ENCODE data around the gene KAT5. TPM values are rescaled to one million over a fixed set of nuclear protein-coding genes. Genes with fewer than 3 reads are reported as not detected.

Gene KAT5
- total and polyA plus RNA-seq, 2 donors (not counting 1 experiment from before 2014, with no cell fraction given) = 84.6 to 142 TPM

DNA sequence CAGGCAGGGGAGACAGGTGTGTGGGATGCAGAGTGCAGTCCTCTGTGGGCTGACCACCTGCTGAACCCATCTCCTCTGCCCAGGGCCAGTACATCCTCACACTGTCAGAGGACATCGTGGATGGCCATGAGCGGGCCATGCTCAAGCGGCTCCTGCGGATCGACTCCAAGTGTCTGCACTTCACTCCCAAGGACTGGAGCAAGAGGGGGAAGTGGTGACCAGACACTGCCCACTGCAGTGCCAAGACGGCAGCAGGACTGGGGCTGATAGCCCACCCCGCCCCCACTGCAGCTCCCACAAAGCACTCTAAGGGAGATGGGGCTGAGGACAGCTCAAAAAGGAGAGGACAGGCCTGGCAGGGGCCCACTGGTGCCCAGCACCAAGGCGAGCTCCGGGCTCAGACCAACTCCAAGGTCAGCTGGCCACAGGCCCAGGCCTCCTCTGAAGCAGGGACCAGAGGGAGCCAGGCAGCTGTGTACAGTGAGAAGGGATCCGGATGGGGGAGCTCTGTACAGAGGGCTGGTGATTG lies 7.0 kb downstream of the KAT5 start:
- ATAC-seq (ENCODE audit: low read depth) (no peak), DNase-seq (no peak)
- TF ChIP-seq, protein P1, sequence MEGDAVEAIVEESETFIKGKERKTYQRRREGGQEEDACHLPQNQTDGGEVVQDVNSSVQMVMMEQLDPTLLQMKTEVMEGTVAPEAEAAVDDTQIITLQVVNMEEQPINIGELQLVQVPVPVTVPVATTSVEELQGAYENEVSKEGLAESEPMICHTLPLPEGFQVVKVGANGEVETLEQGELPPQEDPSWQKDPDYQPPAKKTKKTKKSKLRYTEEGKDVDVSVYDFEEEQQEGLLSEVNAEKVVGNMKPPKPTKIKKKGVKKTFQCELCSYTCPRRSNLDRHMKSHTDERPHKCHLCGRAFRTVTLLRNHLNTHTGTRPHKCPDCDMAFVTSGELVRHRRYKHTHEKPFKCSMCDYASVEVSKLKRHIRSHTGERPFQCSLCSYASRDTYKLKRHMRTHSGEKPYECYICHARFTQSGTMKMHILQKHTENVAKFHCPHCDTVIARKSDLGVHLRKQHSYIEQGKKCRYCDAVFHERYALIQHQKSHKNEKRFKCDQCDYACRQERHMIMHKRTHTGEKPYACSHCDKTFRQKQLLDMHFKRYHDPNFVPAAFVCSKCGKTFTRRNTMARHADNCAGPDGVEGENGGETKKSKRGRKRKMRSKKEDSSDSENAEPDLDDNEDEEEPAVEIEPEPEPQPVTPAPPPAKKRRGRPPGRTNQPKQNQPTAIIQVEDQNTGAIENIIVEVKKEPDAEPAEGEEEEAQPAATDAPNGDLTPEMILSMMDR (IDR thresholded peaks at IDR 0.05) = no peak
- no peak for TF ChIP-seq EZH2 (IDR thresholded peaks at IDR 0.05; ENCODE audit: borderline replicate concordance, insufficient read depth, low read depth, low read length, poor library complexity, severe bottlenecking)
- H3K27me3 Mint-ChIP-seq = no peaks in the 10 kb centered on the region
- Histone ChIP-seq H3K9me3 (ENCODE audit: control extremely low read depth in 1 of 3, control insufficient read depth in 2 of 3, insufficient read depth in 1 of 3, low read length in 2 of 3) (no peaks in the 10 kb centered on the region), H3K36me3 (replicated peaks in 1 of 2; ENCODE audit: control extremely low read depth in 1 of 2, control insufficient read depth in 1 of 2, extremely low read depth in 1 of 2, insufficient read depth in 2 of 2, low read length in 1 of 2) (peaks cover 5 to 54% of the 10 kb centered on the region in 2 experiments), H3K27me3 (replicated peaks in 1 of 4; ENCODE audit: control extremely low read depth in 1 of 4, control insufficient read depth in 3 of 4, insufficient read depth in 4 of 4, low read length in 3 of 4) (no peaks in the 10 kb centered on the region), H3K9ac (ENCODE audit: low read length) (no peak overlapping the region), H3K4me2 (replicated peaks; ENCODE audit: low read depth, low read length, poor library complexity, severe bottlenecking) (peak overlapping the region; percentile 87), H3K4me3 (ENCODE audit: control extremely low read depth in 1 of 5, extremely low read depth in 1 of 5, insufficient read depth in 1 of 5, low read depth in 2 of 5, low read length in 4 of 5) (no peak overlapping the region), H3K79me2 (ENCODE audit: control insufficient read depth, insufficient read depth, low read length) (peaks cover 29% of the 10 kb centered on the region), H2AFZ (ENCODE audit: insufficient read depth, low read depth, low read length, poor library complexity, severe bottlenecking) (no peak overlapping the region), H4K20me1 (ENCODE audit: control insufficient read depth, insufficient read depth, low read length, poor library complexity, severe bottlenecking) (peaks cover 45% of the 10 kb centered on the region), H3K27ac (ENCODE audit: low read length in 2 of 2) (peak overlapping the region in 1 of 2 donors; percentile 73), H3K4me1 (ENCODE audit: control insufficient read depth in 2 of 2, insufficient read depth in 2 of 2, low read length in 2 of 2) (peaks cover 14 to 16% of the 10 kb centered on the region in 2 donors)
- peaks cover 40% of the 10 kb centered on the region for H3K4me1 Mint-ChIP-seq
- no peaks in the 10 kb centered on the region for H3K9me3 Mint-ChIP-seq (ENCODE audit: insufficient read depth)
- no peak overlapping the region for H3K27ac Mint-ChIP-seq
- intact Hi-C loops (cut with micrococcal nuclease) = no loop called here
- WGBS (ENCODE audit: insufficient coverage) = 91% methylated on average over 8 of the region's 10 CpGs
- ChIA-PET POLR2A (interaction anchor here (2.8 kb wide), 1 partner anchor 7 kb away, joined by 28 read pairs; the partner anchor contains the start of gene KAT5), CTCF (interaction anchor here (0.6 to 2.5 kb wide), 9 partner anchors 8 to 166 kb away, joined by 3 to 24 read pairs (median 3); partner anchors contain the start of gene KAT5)
- peak overlapping the region; percentile 97 for H3K4me3 Mint-ChIP-seq

DNA sequence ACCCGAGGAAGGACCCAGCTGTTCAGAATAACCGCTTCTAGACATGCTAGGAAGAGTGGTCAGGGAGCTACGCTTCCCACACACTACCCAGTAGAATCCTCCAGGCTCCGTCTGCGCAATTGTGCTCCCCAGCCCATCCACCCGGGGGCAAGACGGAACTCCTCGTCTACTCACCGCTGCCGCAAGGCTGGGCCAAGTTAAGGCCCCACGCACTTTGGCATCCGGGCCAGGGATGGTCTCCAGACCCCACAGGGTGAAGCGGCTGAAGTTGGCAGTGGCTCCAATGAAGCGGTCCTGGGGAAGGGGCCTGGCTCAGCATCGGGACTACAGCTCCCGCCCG lies 7.8 kb downstream of the KAT5 start:
- Histone ChIP-seq H3K36me3 (replicated peaks in 1 of 2; ENCODE audit: control extremely low read depth in 1 of 2, control insufficient read depth in 1 of 2, extremely low read depth in 1 of 2, insufficient read depth in 2 of 2, low read length in 1 of 2) (peaks cover 5 to 46% of the 10 kb centered on the region in 2 experiments), H3K27me3 (replicated peaks in 1 of 4; ENCODE audit: control extremely low read depth in 1 of 4, control insufficient read depth in 3 of 4, insufficient read depth in 4 of 4, low read length in 3 of 4) (no peaks in the 10 kb centered on the region), H3K4me1 (ENCODE audit: control insufficient read depth in 2 of 2, insufficient read depth in 2 of 2, low read length in 2 of 2) (peaks cover 14 to 16% of the 10 kb centered on the region in 2 donors), H4K20me1 (ENCODE audit: control insufficient read depth, insufficient read depth, low read length, poor library complexity, severe bottlenecking) (peaks cover 39% of the 10 kb centered on the region), H3K4me2 (replicated peaks; ENCODE audit: low read depth, low read length, poor library complexity, severe bottlenecking) (peak overlapping the region; percentile 87), H3K79me2 (ENCODE audit: control insufficient read depth, insufficient read depth, low read length) (peaks cover 21% of the 10 kb centered on the region), H2AFZ (ENCODE audit: insufficient read depth, low read depth, low read length, poor library complexity, severe bottlenecking) (peak overlapping the region; percentile 77), H3K4me3 (ENCODE audit: control extremely low read depth in 1 of 5, extremely low read depth in 1 of 5, insufficient read depth in 1 of 5, low read depth in 2 of 5, low read length in 4 of 5) (peak overlapping the region; percentile 59 to 84 (median 74)), H3K9ac (ENCODE audit: low read length) (peak overlapping the region; percentile 82), H3K9me3 (ENCODE audit: control extremely low read depth in 1 of 3, control insufficient read depth in 2 of 3, insufficient read depth in 1 of 3, low read length in 2 of 3) (no peaks in the 10 kb centered on the region), H3K27ac (ENCODE audit: low read length in 2 of 2) (peak overlapping the region in 1 of 2 donors; percentile 73)
- Mint-ChIP-seq H3K9me3 (ENCODE audit: insufficient read depth) (no peaks in the 10 kb centered on the region), H3K4me3 (peak overlapping the region; percentile 97), H3K4me1 (peaks cover 35% of the 10 kb centered on the region), H3K27ac (peak overlapping the region; percentile 91), H3K27me3 (no peaks in the 10 kb centered on the region)
- ChIA-PET CTCF (interaction anchor here (0.6 to 2.5 kb wide), 13 partner anchors 8 to 169 kb away, joined by 3 to 24 read pairs (median 3); partner anchors contain the start of gene KAT5), POLR2A (interaction anchor here (0.6 to 2.8 kb wide), 5 partner anchors 8 to 169 kb away, joined by 3 to 28 read pairs (median 3); partner anchors contain the start of genes KAT5 and MAP3K11)
- ATAC-seq (ENCODE audit: low read depth) = no peak
- peak; percentile 46 for DNase-seq
- intact Hi-C loops (cut with micrococcal nuclease) = loop anchor here (1.0 to 2.0 kb wide), 5 partner anchors 8 to 282 kb away; partner anchors contain the start of genes AP5B1, BANF1, EIF1AD and KAT5
- no peak for TF ChIP-seq EZH2 (IDR thresholded peaks at IDR 0.05; ENCODE audit: borderline replicate concordance, insufficient read depth, low read depth, low read length, poor library complexity, severe bottlenecking)
- TF ChIP-seq, protein P1 (IDR thresholded peaks at IDR 0.05) = no peak
- WGBS (ENCODE audit: insufficient coverage) = 1% methylated on average over 14 of the region's 17 CpGs

Data from B cell (primary cell).